ENCODE measurements around the gene HIPK3.

Gene HIPK3

GRCh38 chr11:33307984-33308383 lies 50.8 kb downstream of the HIPK3 start:
- no peaks in the 10 kb centered on the region for H3K27me3 ChIP-seq (ENCODE audit: control insufficient read depth, low read length)
- H4K20me1 ChIP-seq (ENCODE audit: control insufficient read depth, insufficient read depth, low read depth, low read length) = no peaks in the 10 kb centered on the region
- H3K36me3 ChIP-seq (ENCODE audit: control insufficient read depth, low read length) = no peaks in the 10 kb centered on the region
- TF ChIP-seq EZH2phosphoT487 (IDR thresholded peaks at IDR 0.05; ENCODE audit: borderline replicate concordance, low read length) (no peak), CTCF (IDR thresholded peaks at IDR 0.05; ENCODE audit: low read depth, low read length, poor library complexity, severe bottlenecking) (no peak)
- no peak overlapping the region for H3K27ac ChIP-seq (ENCODE audit: low read depth, low read length)
- no peak overlapping the region for H3K4me3 ChIP-seq (ENCODE audit: low read length)
- no peaks in the 10 kb centered on the region for H3K9me3 ChIP-seq (ENCODE audit: control insufficient read depth, insufficient read depth, low read length)
- no peak overlapping the region for H3K4me2 ChIP-seq (ENCODE audit: low read length)
- H3F3A ChIP-seq (ENCODE audit: control insufficient read depth, insufficient read depth) = 0 out of 2 replicates have a peak, but pooled peaks cover 5% of the 10 kb centered on the region
- H3K79me2 ChIP-seq (ENCODE audit: control insufficient read depth, low read length) = peaks cover 26% of the 10 kb centered on the region
- H3K9me2 ChIP-seq (replicated peaks; ENCODE audit: control insufficient read depth, low read length) = no peaks in the 10 kb centered on the region
- H3K4me1 ChIP-seq (ENCODE audit: control insufficient read depth, low read length) = no peaks in the 10 kb centered on the region

GRCh38 chr11:33309118-33309517 lies 51.9 kb downstream of the HIPK3 start:
- peaks cover 4% of the 10 kb centered on the region; the same call in 1 of the 2 replicates for H4K20me1 ChIP-seq (ENCODE audit: control insufficient read depth, insufficient read depth, low read depth, low read length)
- H3K27ac ChIP-seq (ENCODE audit: low read depth, low read length) = no peak overlapping the region
- H3K9me3 ChIP-seq (ENCODE audit: control insufficient read depth, insufficient read depth, low read length) = no peaks in the 10 kb centered on the region
- H3K4me3 ChIP-seq (ENCODE audit: low read length) = no peak overlapping the region
- no peaks in the 10 kb centered on the region for H3K9me2 ChIP-seq (replicated peaks; ENCODE audit: control insufficient read depth, low read length)
- H3K36me3 ChIP-seq (ENCODE audit: control insufficient read depth, low read length) = no peaks in the 10 kb centered on the region
- TF ChIP-seq EZH2phosphoT487 (IDR thresholded peaks at IDR 0.05; ENCODE audit: borderline replicate concordance, low read length) (no peak), CTCF (IDR thresholded peaks at IDR 0.05; ENCODE audit: low read depth, low read length, poor library complexity, severe bottlenecking) (no peak)
- H3K4me1 ChIP-seq (ENCODE audit: control insufficient read depth, low read length) = no peaks in the 10 kb centered on the region
- peaks cover 30% of the 10 kb centered on the region for H3K79me2 ChIP-seq (ENCODE audit: control insufficient read depth, low read length)
- no peak overlapping the region for H3K4me2 ChIP-seq (ENCODE audit: low read length)
- H3F3A ChIP-seq (ENCODE audit: control insufficient read depth, insufficient read depth) = 0 out of 2 replicates have a peak, but pooled peaks cover 5% of the 10 kb centered on the region
- no peaks in the 10 kb centered on the region for H3K27me3 ChIP-seq (ENCODE audit: control insufficient read depth, low read length)

GRCh38 chr11:33310720-33311500 lies 53.7 kb downstream of the HIPK3 start:
- no peak overlapping the region for H3K4me3 ChIP-seq (ENCODE audit: low read length)
- H3K4me2 ChIP-seq (ENCODE audit: low read length) = no peak overlapping the region
- H3K4me1 ChIP-seq (ENCODE audit: control insufficient read depth, low read length) = peaks cover 10% of the 10 kb centered on the region
- H4K20me1 ChIP-seq (ENCODE audit: control insufficient read depth, insufficient read depth, low read depth, low read length) = peaks cover 5% of the 10 kb centered on the region; the same call in 1 of the 2 replicates
- no peak overlapping the region for H3K27ac ChIP-seq (ENCODE audit: low read depth, low read length)
- no peaks in the 10 kb centered on the region for H3K9me2 ChIP-seq (replicated peaks; ENCODE audit: control insufficient read depth, low read length)
- no peaks in the 10 kb centered on the region for H3K27me3 ChIP-seq (ENCODE audit: control insufficient read depth, low read length)
- no peak for TF ChIP-seq EZH2phosphoT487 (IDR thresholded peaks at IDR 0.05; ENCODE audit: borderline replicate concordance, low read length)
- TF ChIP-seq CTCF (IDR thresholded peaks at IDR 0.05; ENCODE audit: low read depth, low read length, poor library complexity, severe bottlenecking) = no peak
- no peaks in the 10 kb centered on the region for H3K9me3 ChIP-seq (ENCODE audit: control insufficient read depth, insufficient read depth, low read length)
- H3F3A ChIP-seq (ENCODE audit: control insufficient read depth, insufficient read depth) = no peaks in the 10 kb centered on the region
- H3K36me3 ChIP-seq (ENCODE audit: control insufficient read depth, low read length) = no peaks in the 10 kb centered on the region
- H3K79me2 ChIP-seq (ENCODE audit: control insufficient read depth, low read length) = peaks cover 27% of the 10 kb centered on the region

Data from DOHH2 (cell line).